Measurements from ENCODE around the gene C9orf72. TPM values are rescaled to one million over a fixed set of nuclear protein-coding genes. Genes with fewer than 3 reads are reported as not detected.
A peak's percentile ranks its signal among the peaks of the same experiment; 100 is the strongest.

The C9orf72 gene
- total and polyA plus RNA-seq, 2 of the 8 experiments (the other 6 are each of a cell fraction or from before 2014, with no cell fraction given), result 7.2 to 17.5 TPM

GRCh38 chr9:27599870-27600238 is 26.6 kb upstream of the C9orf72 start:
- H2AK5ac ChIP-seq (ENCODE audit: low read depth, low read length), result no peak overlapping the region
- no peak overlapping the region for H3K4me3 ChIP-seq (ENCODE audit: extremely low read depth in 1 of 4, insufficient read depth in 2 of 4, low read depth in 3 of 4, low read length in 4 of 4)
- H2BK20ac ChIP-seq (ENCODE audit: low read length), result no peak overlapping the region
- H4K20me1 ChIP-seq (replicated peaks in 1 of 2; ENCODE audit: control insufficient read depth in 1 of 2, insufficient read depth in 2 of 2, low read length in 2 of 2), result no peaks in the 10 kb centered on the region
- ChIA-PET POLR2A (ENCODE audit: partially characterized antibody) (no interaction called here), CTCF (ENCODE audit: partially characterized antibody) (interaction anchor here (1.6 kb wide), 1 partner anchor 15 kb away, joined by 3 read pairs; no protein-coding TSS in a partner anchor)
- H2BK12ac ChIP-seq (ENCODE audit: low read depth, low read length), result no peak overlapping the region
- H3K14ac ChIP-seq (ENCODE audit: insufficient read length), result no peak overlapping the region
- no peak overlapping the region for H4K91ac ChIP-seq (replicated peaks; ENCODE audit: insufficient read length, low read length)
- H3K4me1 ChIP-seq (replicated peaks in 1 of 4; ENCODE audit: control insufficient read depth in 3 of 4, insufficient read depth in 4 of 4, low read length in 3 of 4), result no peaks in the 10 kb centered on the region; a peak in 1 of 7 replicates
- no peaks in the 10 kb centered on the region for H3K27me3 ChIP-seq (replicated peaks in 1 of 4; ENCODE audit: control insufficient read depth in 3 of 4, extremely low read depth in 1 of 4, insufficient read depth in 3 of 4, low read length in 3 of 4)
- H3K79me2 ChIP-seq (ENCODE audit: control insufficient read depth in 1 of 2, insufficient read depth in 2 of 2, low read length in 2 of 2), result no peaks in the 10 kb centered on the region
- H3K23me2 ChIP-seq (ENCODE audit: low read depth, low read length), result no peaks in the 10 kb centered on the region
- DNase-seq (ENCODE audit: low read depth in 1 of 2, low spot score in 2 of 2) (no peak), FAIRE-seq (no peak)
- no peak overlapping the region for H2BK15ac ChIP-seq (ENCODE audit: low read length)
- no peaks in the 10 kb centered on the region for H3K9me3 ChIP-seq (ENCODE audit: insufficient read depth in 2 of 2, low read depth in 1 of 2, low read length in 1 of 2)
- H2BK120ac ChIP-seq (replicated peaks; ENCODE audit: low read depth, low read length), result no peak overlapping the region
- H3K56ac ChIP-seq (replicated peaks; ENCODE audit: insufficient read length, low read depth, low read length), result no peak overlapping the region
- H4K8ac ChIP-seq (ENCODE audit: extremely low read depth, insufficient read depth, low read length), result no peak overlapping the region
- H3K36me3 ChIP-seq (ENCODE audit: control insufficient read depth in 2 of 4, insufficient read depth in 4 of 4, low read length in 3 of 4), result no peaks in the 10 kb centered on the region; a peak in 1 of 8 replicates
- H3K9ac ChIP-seq (replicated peaks in 1 of 4; ENCODE audit: extremely low read depth in 1 of 4, low read depth in 3 of 4, low read length in 3 of 4), result no peak overlapping the region
- H3K4ac ChIP-seq (replicated peaks; ENCODE audit: insufficient read length, low read depth, low read length), result no peak overlapping the region
- H2BK5ac ChIP-seq (ENCODE audit: low read depth, low read length), result no peak overlapping the region
- H3K23ac ChIP-seq (ENCODE audit: insufficient read length), result no peak overlapping the region
- WGBS, 2 experiments (ENCODE audit: extremely low coverage in 1 of 2, insufficient coverage in 1 of 2, insufficient read length in 1 of 2, insufficient replicate concordance in 2 of 2, low coverage in 1 of 2, low lambda C conversion rate in 2 of 2, missing lambda C conversion rate in 1 of 2), result 80% methylated on average over 2 of the region's 2 CpGs; no CpG with 5 or more reads in 1 of the 2 experiments
- H3K27ac ChIP-seq (ENCODE audit: low read depth, low read length), result no peak overlapping the region
- H2AFZ ChIP-seq (ENCODE audit: low read length), result peak overlapping the region; percentile 68; the same call in 1 of the 2 replicates
- H3K79me1 ChIP-seq (ENCODE audit: low read depth, low read length), result no peaks in the 10 kb centered on the region
- H3K18ac ChIP-seq (ENCODE audit: extremely low read depth, low read length), result no peak overlapping the region
- no peak overlapping the region for H3K4me2 ChIP-seq (ENCODE audit: insufficient read depth in 1 of 2, low read depth in 2 of 2, low read length in 2 of 2)
- no peak overlapping the region for H4K5ac ChIP-seq (ENCODE audit: insufficient read length, low read depth, low read length)
- TF ChIP-seq BRCA1 (IDR thresholded peaks at IDR 0.05; ENCODE audit: low read depth, low read length), result no peak
- no peak for TF ChIP-seq RAD21 (IDR thresholded peaks at IDR 0.05 in 1 of 2, conservative IDR thresholded peaks at IDR 0.05 in 1 of 2; ENCODE audit: low read depth in 2 of 2, low read length in 2 of 2)
- TF ChIP-seq POLR2AphosphoS5 (IDR thresholded peaks at IDR 0.05; ENCODE audit: low read depth, low read length), result no peak
- no peak for TF ChIP-seq EZH2 (IDR thresholded peaks at IDR 0.05; ENCODE audit: low read depth, low read length, severe bottlenecking)
- no peak for TF ChIP-seq BCL11A (IDR thresholded peaks at IDR 0.05; ENCODE audit: low read depth in 2 of 2, low read length in 2 of 2)
- TF ChIP-seq RNF2 (IDR thresholded peaks at IDR 0.05; ENCODE audit: borderline replicate concordance, low read depth, low read length, missing control alignments, poor library complexity, severe bottlenecking), result no peak
- no peak for TF ChIP-seq CBX8 (IDR thresholded peaks at IDR 0.05; ENCODE audit: borderline replicate concordance, low read depth, low read length)
- no peak for TF ChIP-seq SUZ12 (IDR thresholded peaks at IDR 0.05; ENCODE audit: low read length)
- no peak for TF ChIP-seq GTF2F1 (IDR thresholded peaks at IDR 0.05; ENCODE audit: borderline replicate concordance, low read depth, low read length)
- no peak for TF ChIP-seq JUN (IDR thresholded peaks at IDR 0.05; ENCODE audit: low read depth, low read length)
- no peak for TF ChIP-seq YY1 (IDR thresholded peaks at IDR 0.05; ENCODE audit: low read depth, low read length)
- no peak for TF ChIP-seq MAFK (IDR thresholded peaks at IDR 0.05; ENCODE audit: low read depth, low read length)
- TF ChIP-seq TCF12 (IDR thresholded peaks at IDR 0.05; ENCODE audit: low read depth, low read length), result no peak
